ENCODE results near the gene CREB5. TPM values are rescaled to one million over a fixed set of nuclear protein-coding genes. Genes with fewer than 3 reads are reported as not detected.

Gene CREB5
- total and polyA plus RNA-seq, 9 donors, result 0.71 to 15.0 (median 2.7) TPM

- no peaks in the 10 kb centered on the region for H3K4me1 ChIP-seq (ENCODE audit: insufficient read depth)
- H3K27ac ChIP-seq, result no peak overlapping the region
- H3K36me3 ChIP-seq, result no peaks in the 10 kb centered on the region
- no peaks in the 10 kb centered on the region for H3K27me3 ChIP-seq
- intact Hi-C loops (cut with DNase I), result no loop called here
- WGBS, 3 donors, result 94% methylated on average over 15 of the region's 15 CpGs
- DNase-seq, result no peak
- H3K9me3 ChIP-seq, result no peaks in the 10 kb centered on the region
- TF ChIP-seq POLR2A (IDR thresholded peaks at IDR 0.05), result no peak
- no peak for TF ChIP-seq CTCF (IDR thresholded peaks at IDR 0.05)
- TF ChIP-seq EP300 (IDR thresholded peaks at IDR 0.05), result no peak
- no peak overlapping the region for H3K4me3 ChIP-seq
Measured at GRCh38 chr7:28798274-28798673, 386.0 kb downstream of the CREB5 start.

GRCh38 chr7:28799619-28800018 is 387.3 kb downstream of the CREB5 start:
- Histone ChIP-seq H3K36me3 (no peaks in the 10 kb centered on the region), H3K27ac (no peak overlapping the region), H3K4me3 (no peak overlapping the region), H3K9me3 (no peaks in the 10 kb centered on the region), H3K4me1 (ENCODE audit: insufficient read depth) (no peaks in the 10 kb centered on the region), H3K27me3 (no peaks in the 10 kb centered on the region)
- DNase-seq, result no peak
- intact Hi-C loops (cut with DNase I), result no loop called here
- WGBS, 3 donors, result 6 to 19% (median 9%) methylated on average over 1 of the region's 1 CpG
- no peak for TF ChIP-seq EP300 (IDR thresholded peaks at IDR 0.05)
- no peak for TF ChIP-seq CTCF (IDR thresholded peaks at IDR 0.05)

GRCh38 chr7:28800150-28800549 is 387.8 kb downstream of the CREB5 start:
- no peaks in the 10 kb centered on the region for H3K9me3 ChIP-seq
- H3K36me3 ChIP-seq, result no peaks in the 10 kb centered on the region
- no peak for DNase-seq
- no peak overlapping the region for H3K4me3 ChIP-seq
- TF ChIP-seq POLR2A (IDR thresholded peaks at IDR 0.05), result no peak
- no peak for TF ChIP-seq EP300 (IDR thresholded peaks at IDR 0.05)
- no peak for TF ChIP-seq CTCF (IDR thresholded peaks at IDR 0.05)
- H3K27ac ChIP-seq, result no peak overlapping the region
- 89 to 96% (median 94%) methylated on average over 7 of the region's 7 CpGs for WGBS, 3 donors
- intact Hi-C loops (cut with DNase I), result no loop called here
- no peaks in the 10 kb centered on the region for H3K27me3 ChIP-seq
- no peaks in the 10 kb centered on the region for H3K4me1 ChIP-seq (ENCODE audit: insufficient read depth)

- TF ChIP-seq CTCF (IDR thresholded peaks at IDR 0.05), result no peak
- TF ChIP-seq POLR2A (IDR thresholded peaks at IDR 0.05), result no peak
- TF ChIP-seq EP300 (IDR thresholded peaks at IDR 0.05), result no peak
- intact Hi-C loops (cut with DNase I), result no loop called here
- WGBS, 3 donors, result 92 to 93% (median 93%) methylated on average over 5 of the region's 5 CpGs
- DNase-seq, result no peak
- Histone ChIP-seq H3K4me1 (ENCODE audit: insufficient read depth) (no peaks in the 10 kb centered on the region), H3K27me3 (no peaks in the 10 kb centered on the region), H3K36me3 (no peaks in the 10 kb centered on the region), H3K9me3 (no peaks in the 10 kb centered on the region), H3K27ac (no peak overlapping the region), H3K4me3 (no peak overlapping the region)
Measured at GRCh38 chr7:28802450-28802849, 390.1 kb downstream of the CREB5 start.

GRCh38 chr7:28804157-28804556 is 391.8 kb downstream of the CREB5 start:
- Histone ChIP-seq H3K9me3 (no peaks in the 10 kb centered on the region), H3K27ac (no peak overlapping the region), H3K4me1 (ENCODE audit: insufficient read depth) (no peaks in the 10 kb centered on the region), H3K36me3 (no peaks in the 10 kb centered on the region), H3K4me3 (no peak overlapping the region), H3K27me3 (no peaks in the 10 kb centered on the region)
- WGBS, 3 donors, result 97 to 99% (median 97%) methylated on average over 8 of the region's 8 CpGs
- no peak for DNase-seq
- TF ChIP-seq CTCF (IDR thresholded peaks at IDR 0.05), result no peak
- TF ChIP-seq EP300 (IDR thresholded peaks at IDR 0.05), result no peak
- no peak for TF ChIP-seq POLR2A (IDR thresholded peaks at IDR 0.05)
- intact Hi-C loops (cut with DNase I), result no loop called here

Data from ovary (tissue), 9 donors.